DOHH2 (cell line): ENCODE measurements around the gene C1orf35.

Experiments used
- CTCF ChIP-seq: fragments of 200-600 bp; sonication (generic); IDR thresholded peaks from one replicate; pipeline ENCODE4 v1.5.1; 2014; ENCODE audit warnings: antibody characterized with exemption, mild to moderate bottlenecking, low read depth, low read length; ENCODE audit not compliant: poor library complexity, severe bottlenecking
- EZH2phosphoT487 ChIP-seq: fragments of 200-600 bp; sonication (generic); IDR thresholded peaks from 2 replicates; pipeline ENCODE4 v1.6.1; 2017; ENCODE audit warnings: borderline replicate concordance, mild to moderate bottlenecking, antibody characterized with exemption, low read length, moderate library complexity, mixed read lengths

DNA sequence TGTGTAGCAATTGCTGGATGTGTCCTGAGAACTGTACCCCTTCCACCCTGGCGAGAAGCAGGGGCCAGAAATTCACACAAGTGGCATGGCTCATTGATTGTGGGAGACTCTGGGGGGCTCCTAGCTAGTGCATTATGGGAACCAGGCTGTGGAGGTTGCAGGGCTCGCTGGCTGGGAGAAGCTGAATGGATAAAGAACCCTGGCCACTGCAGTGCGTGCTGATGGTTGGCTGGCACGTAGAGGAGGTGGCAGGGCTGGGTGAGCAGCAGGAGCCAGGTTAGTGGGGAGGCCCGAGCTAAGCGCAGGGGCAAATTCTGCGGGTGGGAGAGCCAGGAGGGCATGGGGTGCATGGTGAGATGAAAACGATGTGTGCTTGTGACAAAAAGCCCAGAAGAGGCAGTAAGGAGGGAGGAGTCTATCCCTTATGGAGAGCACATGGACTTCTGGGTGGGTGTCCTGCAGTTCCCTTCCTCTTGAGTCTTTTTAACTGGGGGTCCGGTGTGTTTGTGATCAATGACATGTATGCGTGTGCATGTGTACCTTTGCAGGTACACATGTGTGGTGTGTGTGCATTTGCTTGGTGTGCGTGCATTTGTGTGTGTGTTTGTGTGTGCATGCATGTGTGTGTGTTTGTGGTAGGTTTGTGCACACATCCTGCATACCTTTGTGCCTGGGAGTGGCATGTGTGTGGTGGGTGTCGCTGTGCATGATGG, 40.5 kb upstream of the C1orf35 start:
- TF ChIP-seq CTCF (no peak), EZH2phosphoT487 (no peak)
